Measurements from ENCODE around the gene FAR2.

DNA sequence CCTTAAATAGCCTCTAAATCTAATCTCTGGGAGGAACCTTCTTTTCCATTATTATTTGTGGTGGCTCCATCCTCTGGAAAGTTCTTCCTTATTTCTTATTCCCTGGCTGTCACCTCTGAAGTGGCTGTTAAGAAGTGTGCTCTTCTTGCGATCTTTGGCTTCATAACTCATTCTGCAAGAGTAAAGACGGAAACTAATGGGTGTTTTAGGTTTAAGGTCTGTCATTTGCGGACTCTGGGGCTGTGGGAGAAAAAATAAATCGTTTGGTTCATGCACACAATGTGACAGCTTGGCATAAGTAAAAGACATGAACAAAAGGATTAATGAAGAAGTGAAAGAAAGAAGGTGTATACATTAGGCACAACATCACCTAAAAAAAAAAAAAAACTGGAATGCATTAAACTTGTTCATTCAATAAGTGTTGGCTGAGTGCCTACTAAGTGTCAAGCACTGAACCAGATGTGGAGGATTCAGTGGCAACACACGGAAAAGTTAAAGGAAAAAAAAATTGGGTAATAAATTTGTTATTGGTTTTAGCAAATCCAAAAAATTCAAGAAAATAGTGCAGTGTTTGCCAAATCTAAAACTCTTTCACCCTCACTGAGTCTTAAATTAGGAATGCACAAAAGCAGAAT lies 132.4 kb downstream of the FAR2 start:
- TF ChIP-seq, protein P1, sequence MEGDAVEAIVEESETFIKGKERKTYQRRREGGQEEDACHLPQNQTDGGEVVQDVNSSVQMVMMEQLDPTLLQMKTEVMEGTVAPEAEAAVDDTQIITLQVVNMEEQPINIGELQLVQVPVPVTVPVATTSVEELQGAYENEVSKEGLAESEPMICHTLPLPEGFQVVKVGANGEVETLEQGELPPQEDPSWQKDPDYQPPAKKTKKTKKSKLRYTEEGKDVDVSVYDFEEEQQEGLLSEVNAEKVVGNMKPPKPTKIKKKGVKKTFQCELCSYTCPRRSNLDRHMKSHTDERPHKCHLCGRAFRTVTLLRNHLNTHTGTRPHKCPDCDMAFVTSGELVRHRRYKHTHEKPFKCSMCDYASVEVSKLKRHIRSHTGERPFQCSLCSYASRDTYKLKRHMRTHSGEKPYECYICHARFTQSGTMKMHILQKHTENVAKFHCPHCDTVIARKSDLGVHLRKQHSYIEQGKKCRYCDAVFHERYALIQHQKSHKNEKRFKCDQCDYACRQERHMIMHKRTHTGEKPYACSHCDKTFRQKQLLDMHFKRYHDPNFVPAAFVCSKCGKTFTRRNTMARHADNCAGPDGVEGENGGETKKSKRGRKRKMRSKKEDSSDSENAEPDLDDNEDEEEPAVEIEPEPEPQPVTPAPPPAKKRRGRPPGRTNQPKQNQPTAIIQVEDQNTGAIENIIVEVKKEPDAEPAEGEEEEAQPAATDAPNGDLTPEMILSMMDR (IDR thresholded peaks at IDR 0.05) = no peak
- TF ChIP-seq POLR2AphosphoS5 (IDR thresholded peaks at IDR 0.05; ENCODE audit: low read depth, low read length) = no peak
- no peak for TF ChIP-seq TAF1 (IDR thresholded peaks at IDR 0.05; ENCODE audit: borderline replicate concordance, low read depth, low read length)
- TF ChIP-seq EP300 (IDR thresholded peaks at IDR 0.05; ENCODE audit: borderline replicate concordance in 1 of 2, low read depth in 1 of 2, low read length in 1 of 2) = no peak
- TF ChIP-seq RFX5 (IDR thresholded peaks at IDR 0.05; ENCODE audit: low read length) = no peak
- no peak for TF ChIP-seq SIN3A (IDR thresholded peaks at IDR 0.05; ENCODE audit: borderline replicate concordance, low read depth, low read length)
- TF ChIP-seq, protein P2, sequence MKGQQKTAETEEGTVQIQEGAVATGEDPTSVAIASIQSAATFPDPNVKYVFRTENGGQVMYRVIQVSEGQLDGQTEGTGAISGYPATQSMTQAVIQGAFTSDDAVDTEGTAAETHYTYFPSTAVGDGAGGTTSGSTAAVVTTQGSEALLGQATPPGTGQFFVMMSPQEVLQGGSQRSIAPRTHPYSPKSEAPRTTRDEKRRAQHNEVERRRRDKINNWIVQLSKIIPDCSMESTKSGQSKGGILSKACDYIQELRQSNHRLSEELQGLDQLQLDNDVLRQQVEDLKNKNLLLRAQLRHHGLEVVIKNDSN (IDR thresholded peaks at IDR 0.05; ENCODE audit: borderline replicate concordance, low read depth) = no peak
- TF ChIP-seq, protein P3, sequence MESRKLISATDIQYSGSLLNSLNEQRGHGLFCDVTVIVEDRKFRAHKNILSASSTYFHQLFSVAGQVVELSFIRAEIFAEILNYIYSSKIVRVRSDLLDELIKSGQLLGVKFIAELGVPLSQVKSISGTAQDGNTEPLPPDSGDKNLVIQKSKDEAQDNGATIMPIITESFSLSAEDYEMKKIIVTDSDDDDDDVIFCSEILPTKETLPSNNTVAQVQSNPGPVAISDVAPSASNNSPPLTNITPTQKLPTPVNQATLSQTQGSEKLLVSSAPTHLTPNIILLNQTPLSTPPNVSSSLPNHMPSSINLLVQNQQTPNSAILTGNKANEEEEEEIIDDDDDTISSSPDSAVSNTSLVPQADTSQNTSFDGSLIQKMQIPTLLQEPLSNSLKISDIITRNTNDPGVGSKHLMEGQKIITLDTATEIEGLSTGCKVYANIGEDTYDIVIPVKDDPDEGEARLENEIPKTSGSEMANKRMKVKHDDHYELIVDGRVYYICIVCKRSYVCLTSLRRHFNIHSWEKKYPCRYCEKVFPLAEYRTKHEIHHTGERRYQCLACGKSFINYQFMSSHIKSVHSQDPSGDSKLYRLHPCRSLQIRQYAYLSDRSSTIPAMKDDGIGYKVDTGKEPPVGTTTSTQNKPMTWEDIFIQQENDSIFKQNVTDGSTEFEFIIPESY (IDR thresholded peaks at IDR 0.05; ENCODE audit: borderline replicate concordance, low read depth) = no peak
- TF ChIP-seq RCOR1 (IDR thresholded peaks at IDR 0.05; ENCODE audit: low read length) = no peak
- no peak for TF ChIP-seq GABPA (IDR thresholded peaks at IDR 0.05; ENCODE audit: low read depth)
- no peak for TF ChIP-seq ELF1 (IDR thresholded peaks at IDR 0.05)
- TF ChIP-seq NRF1 (IDR thresholded peaks at IDR 0.05; ENCODE audit: low read depth, low read length) = no peak
- TF ChIP-seq EZH2phosphoT487 (IDR thresholded peaks at IDR 0.05; ENCODE audit: borderline replicate concordance, low read depth) = no peak
